ENCODE results near the gene PDZD4. TPM values are rescaled to one million over a fixed set of nuclear protein-coding genes. Genes with fewer than 3 reads are reported as not detected.

PDZD4 gene
- polyA plus RNA-seq, 1 donor (not counting 4 experiments of a cell fraction or from before 2014, with no cell fraction given) = 0.05 TPM

DNA sequence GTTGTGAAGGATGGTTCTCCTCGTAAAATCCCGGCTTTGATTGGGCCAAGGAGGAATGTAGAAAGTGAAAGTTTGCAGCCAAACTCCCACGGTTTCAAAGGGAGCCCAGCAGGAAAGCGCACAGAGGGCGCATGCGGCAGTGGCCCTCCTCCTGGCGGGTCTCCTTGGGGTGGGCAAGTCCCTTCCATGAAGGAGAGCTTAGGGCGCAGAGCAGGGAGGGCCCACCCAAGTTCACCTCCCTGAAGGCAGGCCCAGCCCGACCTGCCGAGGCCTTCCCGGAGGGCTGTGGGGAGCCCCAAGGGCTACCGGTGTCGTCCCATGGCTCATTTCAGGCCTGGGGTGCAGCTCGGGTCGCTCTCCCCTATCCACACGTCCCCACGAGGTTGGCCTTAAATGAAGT is 2.0 kb downstream of the PDZD4 start:
- no peaks in the 10 kb centered on the region for H3K79me2 ChIP-seq (ENCODE audit: control insufficient read depth, insufficient read depth, low read length)
- no peaks in the 10 kb centered on the region for H3K9me1 ChIP-seq (ENCODE audit: control insufficient read depth, extremely low read depth, insufficient read depth, low read length)
- FAIRE-seq (no peak), DNase-seq (ENCODE audit: low read depth, low spot score) (no peak)
- H3K9me3 ChIP-seq (ENCODE audit: control insufficient read depth, low read depth, low read length) = no peaks in the 10 kb centered on the region
- H3K27me3 ChIP-seq (ENCODE audit: control insufficient read depth, extremely low read depth, insufficient read depth, low read length) = peaks cover 42% of the 10 kb centered on the region
- H3K4me1 ChIP-seq (ENCODE audit: control insufficient read depth, extremely low read depth, insufficient read depth, low read length) = no peaks in the 10 kb centered on the region
- no peak overlapping the region for H2AFZ ChIP-seq (ENCODE audit: control insufficient read depth, low read length)
- H3K36me3 ChIP-seq (ENCODE audit: control insufficient read depth in 2 of 2, extremely low read depth in 1 of 2, insufficient read depth in 2 of 2, low read length in 2 of 2) = no peaks in the 10 kb centered on the region
- no peak overlapping the region for H3K9ac ChIP-seq (ENCODE audit: control insufficient read depth, extremely low read depth, insufficient read depth, low read length)
- TF ChIP-seq EZH2 (IDR thresholded peaks at IDR 0.05; ENCODE audit: low read length) = no peak
- TF ChIP-seq, protein P1, sequence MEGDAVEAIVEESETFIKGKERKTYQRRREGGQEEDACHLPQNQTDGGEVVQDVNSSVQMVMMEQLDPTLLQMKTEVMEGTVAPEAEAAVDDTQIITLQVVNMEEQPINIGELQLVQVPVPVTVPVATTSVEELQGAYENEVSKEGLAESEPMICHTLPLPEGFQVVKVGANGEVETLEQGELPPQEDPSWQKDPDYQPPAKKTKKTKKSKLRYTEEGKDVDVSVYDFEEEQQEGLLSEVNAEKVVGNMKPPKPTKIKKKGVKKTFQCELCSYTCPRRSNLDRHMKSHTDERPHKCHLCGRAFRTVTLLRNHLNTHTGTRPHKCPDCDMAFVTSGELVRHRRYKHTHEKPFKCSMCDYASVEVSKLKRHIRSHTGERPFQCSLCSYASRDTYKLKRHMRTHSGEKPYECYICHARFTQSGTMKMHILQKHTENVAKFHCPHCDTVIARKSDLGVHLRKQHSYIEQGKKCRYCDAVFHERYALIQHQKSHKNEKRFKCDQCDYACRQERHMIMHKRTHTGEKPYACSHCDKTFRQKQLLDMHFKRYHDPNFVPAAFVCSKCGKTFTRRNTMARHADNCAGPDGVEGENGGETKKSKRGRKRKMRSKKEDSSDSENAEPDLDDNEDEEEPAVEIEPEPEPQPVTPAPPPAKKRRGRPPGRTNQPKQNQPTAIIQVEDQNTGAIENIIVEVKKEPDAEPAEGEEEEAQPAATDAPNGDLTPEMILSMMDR (optimal IDR thresholded peaks at IDR 0.05 in 1 of 3, IDR thresholded peaks at IDR 0.05 in 1 of 3, conservative IDR thresholded peaks at IDR 0.05 in 1 of 3; ENCODE audit: extremely low read depth in 1 of 3, insufficient read depth in 2 of 3, low read length in 3 of 3) = no peak
- dilution Hi-C loops (cut with MboI; ENCODE audit: extremely low pct_ligation_motif_present, low sequenced_read_pairs) = no loop called here
- H4K20me1 ChIP-seq (ENCODE audit: control insufficient read depth, extremely low read depth, insufficient read depth, low read length) = no peaks in the 10 kb centered on the region
- no peak overlapping the region for H3K4me3 ChIP-seq (ENCODE audit: control insufficient read depth in 2 of 3, extremely low read depth in 1 of 3, insufficient read depth in 2 of 3, low read depth in 1 of 3, low read length in 3 of 3)
- H3K4me2 ChIP-seq (ENCODE audit: control insufficient read depth, extremely low read depth, insufficient read depth, low read depth, low read length) = no peak overlapping the region
- H3K27ac ChIP-seq (ENCODE audit: control insufficient read depth, insufficient read depth, low read length) = no peak overlapping the region

DNA sequence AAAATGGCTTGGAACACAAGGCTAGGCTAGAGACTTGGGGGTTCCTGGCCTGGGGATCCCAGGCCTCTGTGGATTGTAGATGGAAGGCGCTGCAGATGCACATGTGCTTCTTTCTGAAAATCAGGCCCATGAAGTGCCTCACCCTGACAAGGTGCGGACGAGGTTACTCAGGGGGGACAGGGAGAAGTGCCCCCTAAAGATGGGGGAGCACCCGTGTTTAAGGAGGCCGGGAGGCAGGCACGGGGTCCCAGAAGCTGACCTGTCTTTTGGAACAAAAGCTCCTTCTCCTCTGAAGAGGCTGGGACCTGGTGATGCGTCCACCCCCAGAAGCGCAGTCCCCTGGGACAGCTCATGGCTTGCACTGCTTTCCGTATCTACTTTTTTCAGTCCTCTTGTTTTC is 2.4 kb downstream of the PDZD4 start:
- Histone ChIP-seq H3K9me1 (ENCODE audit: control insufficient read depth, extremely low read depth, insufficient read depth, low read length) (no peaks in the 10 kb centered on the region), H2AFZ (ENCODE audit: control insufficient read depth, low read length) (no peak overlapping the region), H3K4me3 (ENCODE audit: control insufficient read depth in 2 of 3, extremely low read depth in 1 of 3, insufficient read depth in 2 of 3, low read depth in 1 of 3, low read length in 3 of 3) (no peak overlapping the region), H4K20me1 (ENCODE audit: control insufficient read depth, extremely low read depth, insufficient read depth, low read length) (no peaks in the 10 kb centered on the region), H3K9me3 (ENCODE audit: control insufficient read depth, low read depth, low read length) (no peaks in the 10 kb centered on the region), H3K9ac (ENCODE audit: control insufficient read depth, extremely low read depth, insufficient read depth, low read length) (no peak overlapping the region), H3K27ac (ENCODE audit: control insufficient read depth, insufficient read depth, low read length) (no peak overlapping the region), H3K4me1 (ENCODE audit: control insufficient read depth, extremely low read depth, insufficient read depth, low read length) (no peaks in the 10 kb centered on the region), H3K4me2 (ENCODE audit: control insufficient read depth, extremely low read depth, insufficient read depth, low read depth, low read length) (no peak overlapping the region), H3K79me2 (ENCODE audit: control insufficient read depth, insufficient read depth, low read length) (no peaks in the 10 kb centered on the region), H3K27me3 (ENCODE audit: control insufficient read depth, extremely low read depth, insufficient read depth, low read length) (peaks cover 41% of the 10 kb centered on the region), H3K36me3 (ENCODE audit: control insufficient read depth in 2 of 2, extremely low read depth in 1 of 2, insufficient read depth in 2 of 2, low read length in 2 of 2) (no peaks in the 10 kb centered on the region)
- TF ChIP-seq, protein P1 (optimal IDR thresholded peaks at IDR 0.05 in 1 of 3, IDR thresholded peaks at IDR 0.05 in 1 of 3, conservative IDR thresholded peaks at IDR 0.05 in 1 of 3; ENCODE audit: extremely low read depth in 1 of 3, insufficient read depth in 2 of 3, low read length in 3 of 3) = no peak
- no peak for TF ChIP-seq EZH2 (IDR thresholded peaks at IDR 0.05; ENCODE audit: low read length)
- FAIRE-seq = no peak
- DNase-seq (ENCODE audit: low read depth, low spot score) = no peak
- dilution Hi-C loops (cut with MboI; ENCODE audit: extremely low pct_ligation_motif_present, low sequenced_read_pairs) = no loop called here

Measured in keratinocyte (primary cell).